IMR-90 (cell line): ENCODE results near the gene TM2D1. TPM values are rescaled to one million over a fixed set of nuclear protein-coding genes. Genes with fewer than 3 reads are reported as not detected.

Experiments
- ATAC-seq: fragments of 200-7000 bp; cut with Tn5 transposase; 2 replicates; pipeline ENCODE4 v1.9.1; 2020; ENCODE audit warnings: low read depth, mild to moderate bottlenecking, moderate library complexity
- BruUV-seq: library from RNA; stranded (reverse); fragments of 400-500 nt; replicated peaks from 2 replicates; lab custom pipeline; 2021; lab: Mats Ljungman, UMichigan
- CTCF ChIA-PET: fragments of 300-600 bp; formaldehyde crosslinking; extraction: SDS; loops from one replicate; lab custom pipeline; 2021; ENCODE audit warnings: antibody characterized with exemption; lab: Yijun Ruan, JAX
- POLR2A ChIA-PET: fragments of 300-600 bp; sonication (Branson Sonifier 250); formaldehyde crosslinking; loops from one replicate; lab custom pipeline; 2022; ENCODE audit warnings: antibody characterized with exemption; ENCODE audit not compliant: unreplicated experiment; lab: Charles Lee
- DNase-seq: peaks from one replicate; pipeline ENCODE4 v3.0.0; 2013
- H2AFZ ChIP-seq: replicated peaks from 2 replicates; pipeline ENCODE3; 2013; ENCODE audit warnings: low read length, mild to moderate bottlenecking; ENCODE audit not compliant: poor library complexity
- H2AK5ac ChIP-seq: 2 replicates; pipeline ENCODE4 v1.6.1; 2013; ENCODE audit warnings: low read depth, low read length, inconsistent platforms
- H2AK9ac ChIP-seq: replicated peaks from 2 replicates; pipeline ENCODE3; 2013; ENCODE audit warnings: mild to moderate bottlenecking, low read depth, low read length, moderate library complexity; ENCODE audit not compliant: poor library complexity
- H2BK120ac ChIP-seq: 2 replicates; pipeline ENCODE4 v1.6.1; 2013; ENCODE audit warnings: low read depth, low read length, inconsistent platforms
- H2BK15ac ChIP-seq: 3 replicates; pipeline ENCODE4 v1.6.1; 2013; ENCODE audit warnings: low read depth, low read length, inconsistent platforms
- H2BK20ac ChIP-seq: 2 replicates; pipeline ENCODE4 v1.6.1; 2013; ENCODE audit warnings: low read depth, mild to moderate bottlenecking, inconsistent platforms, low read length, moderate library complexity
- H2BK5ac ChIP-seq: 2 replicates; pipeline ENCODE4 v1.6.1; 2013; ENCODE audit warnings: mild to moderate bottlenecking, low read depth, low read length, inconsistent platforms; ENCODE audit not compliant: poor library complexity, severe bottlenecking
- H3K14ac ChIP-seq: replicated peaks from 2 replicates; pipeline ENCODE4 v1.6.1; 2013; ENCODE audit warnings: low read depth, low read length, inconsistent platforms
- H3K18ac ChIP-seq: 2 replicates; pipeline ENCODE4 v1.6.1; 2013; ENCODE audit warnings: low read depth, low read length, control low read depth
- H3K23ac ChIP-seq: 2 replicates; pipeline ENCODE4 v1.6.1; 2013; ENCODE audit warnings: low read depth, low read length, inconsistent platforms
- H3K27ac ChIP-seq: 2 replicates; pipeline ENCODE4 v1.5.1; 2013; ENCODE audit warnings: mild to moderate bottlenecking, control low read depth, low read length; ENCODE audit not compliant: insufficient read depth
- H3K27me3 ChIP-seq: 2 replicates; pipeline ENCODE4 v1.6.1; 2013; ENCODE audit warnings: low read length; ENCODE audit not compliant: control insufficient read depth, insufficient read depth
- H3K36me3 ChIP-seq: 2 replicates; pipeline ENCODE4 v1.6.1; 2013; ENCODE audit warnings: low read length, mixed read lengths; ENCODE audit not compliant: control insufficient read depth, insufficient read depth
- H3K4ac ChIP-seq: 2 replicates; pipeline ENCODE4 v1.6.1; 2013; ENCODE audit warnings: low read depth, low read length, inconsistent platforms
- H3K4me1 ChIP-seq: 2 replicates; pipeline ENCODE4 v1.6.1; 2013; ENCODE audit warnings: low read length, mixed read lengths; ENCODE audit not compliant: control insufficient read depth, insufficient read depth
- H3K4me2 ChIP-seq: 2 replicates; pipeline ENCODE4 v1.6.1; 2013; ENCODE audit warnings: low read depth, mild to moderate bottlenecking, control low read depth, low read length, moderate library complexity
- H3K4me3 ChIP-seq: 2 replicates; pipeline ENCODE4 v1.5.1; 2013; ENCODE audit warnings: low read depth, mild to moderate bottlenecking, control low read depth, low read length, moderate library complexity; ENCODE audit not compliant: insufficient read depth
- H3K56ac ChIP-seq: 2 replicates; pipeline ENCODE4 v1.6.1; 2013; ENCODE audit warnings: low read length, inconsistent platforms; ENCODE audit not compliant: insufficient read depth; ENCODE audit errors: extremely low read depth
- H3K79me1 ChIP-seq, 2 experiments: 2 replicates each; pipeline ENCODE4 v1.6.1; 2013; ENCODE audit warnings: low read length in 2 of 2, inconsistent platforms in 1 of 2, low read depth in 1 of 2
- H3K9ac ChIP-seq: 2 replicates; pipeline ENCODE4 v1.6.1; 2013; ENCODE audit warnings: low read depth, low read length, control low read depth
- H3K9me1 ChIP-seq: 2 replicates; pipeline ENCODE4 v1.6.1; 2013; ENCODE audit warnings: low read length, inconsistent platforms; ENCODE audit not compliant: insufficient read depth
- H3K9me3 ChIP-seq: 2 replicates; pipeline ENCODE4 v1.6.1; 2013; ENCODE audit warnings: low read length; ENCODE audit not compliant: control insufficient read depth, insufficient read depth
- H4K20me1 ChIP-seq: 2 replicates; pipeline ENCODE4 v1.6.1; 2013; ENCODE audit warnings: low read length, inconsistent platforms; ENCODE audit not compliant: insufficient read depth
- H4K5ac ChIP-seq: 2 replicates; pipeline ENCODE4 v1.6.1; 2013; ENCODE audit warnings: mild to moderate bottlenecking, low read depth, low read length, control low read depth
- H4K8ac ChIP-seq, 2 experiments: 2 replicates each; pipeline ENCODE4 v1.6.1; 2013; ENCODE audit warnings: low read depth in 2 of 2, low read length in 2 of 2, control low read depth in 1 of 2, inconsistent platforms in 1 of 2
- H4K91ac ChIP-seq: 2 replicates; pipeline ENCODE4 v1.6.1; 2013; ENCODE audit warnings: low read depth, low read length, inconsistent platforms; ENCODE audit not compliant: insufficient read depth
- MXI1 ChIP-seq: IDR thresholded peaks from 2 replicates; pipeline ENCODE4 v1.6.1; 2012; ENCODE audit warnings: low read depth, mild to moderate bottlenecking, low read length, moderate library complexity, borderline replicate concordance
- WGBS, 2 experiments: methylation state at CpG; one replicate each; pipeline versions ENCODE4 v1.1.5 to v1.1.7; 2013; ENCODE audit warnings: missing lambda C conversion rate in 2 of 2; ENCODE audit not compliant: insufficient read length in 1 of 2; ENCODE audit errors: extremely low coverage in 2 of 2; 5-methylcytosine and 5-hydroxymethylcytosine counted together
- dilution Hi-C: fragments of 300-500 bp; cut with HindIII; formaldehyde crosslinking; loops from one replicate; pipeline ENCODE4 v1.14.3; 2018; ENCODE audit warnings: low sequenced_read_pairs; ENCODE audit not compliant: unreplicated experiment
- in situ Hi-C: fragments of 300-500 bp; cut with MboI; formaldehyde crosslinking; loops from 3 replicates; pipeline ENCODE4 v1.14.3; 2019; ENCODE audit warnings: low sequenced_read_pairs, inconsistent platforms, mixed read lengths
- intact Hi-C: fragments of 100-400 bp; cut with micrococcal nuclease; formaldehyde crosslinking; loops from 2 replicates; pipeline ENCODE4 v1.10.0; 2022
- polyA plus RNA-seq, 3 experiments: library from polyadenylated mRNA; depleted of rRNA; stranded (reverse); fragments of >200 nt; gene quantifications; 2 replicates each; pipeline ENCODE4 v1.2.3, GENCODE V29; 2012; ENCODE audit warnings: low replicate concordance in 1 of 3
- total RNA-seq: library from RNA; depleted of rRNA; stranded (reverse); fragments of >200 nt; gene quantifications from 2 replicates; pipeline ENCODE4 v1.2.3, GENCODE V29; 2012
- TF ChIP-seq, protein P1 (sequence below): conservative IDR thresholded peaks from 2 replicates; pipeline ENCODE4 v1.5.1; 2012; ENCODE audit warnings: mild to moderate bottlenecking, low read depth, low read length, improper control_type of control experiment
- TF ChIP-seq, protein P2 (sequence below): fragments of 150-350 bp; IDR thresholded peaks from 2 replicates; pipeline ENCODE4 v1.6.1; 2016; ENCODE audit warnings: low read depth, mild to moderate bottlenecking, low read length, moderate library complexity, borderline replicate concordance

The TM2D1 gene
- total and polyA plus RNA-seq, 2 of the 4 experiments (the other 2 are of a cell fraction), result 14.3 to 32.7 TPM

DNA sequence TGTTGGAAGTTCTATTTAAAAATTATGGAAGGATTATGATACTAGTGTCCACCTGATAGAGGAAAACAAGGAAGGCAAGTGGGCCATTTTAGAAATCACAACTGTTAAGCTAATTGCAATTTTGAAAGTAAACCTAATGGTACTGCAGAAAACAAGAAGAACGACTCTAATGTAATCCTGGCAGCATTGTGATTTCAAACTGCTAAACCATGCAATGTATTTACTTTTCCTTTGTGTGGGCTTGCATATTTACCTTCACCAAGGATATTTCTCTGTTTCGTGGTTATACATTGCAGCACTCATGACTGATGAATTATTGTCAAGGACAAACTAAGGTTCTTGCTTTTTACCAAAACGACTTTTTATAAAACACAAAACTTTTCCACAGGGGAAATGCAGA is 88.1 kb downstream of the TM2D1 start:
- ATAC-seq (no peak), DNase-seq (no peak)
- no peak overlapping the region for H4K5ac ChIP-seq
- CTCF ChIA-PET, result no interaction called here
- POLR2A ChIA-PET, result no interaction called here
- TF ChIP-seq, protein P1, sequence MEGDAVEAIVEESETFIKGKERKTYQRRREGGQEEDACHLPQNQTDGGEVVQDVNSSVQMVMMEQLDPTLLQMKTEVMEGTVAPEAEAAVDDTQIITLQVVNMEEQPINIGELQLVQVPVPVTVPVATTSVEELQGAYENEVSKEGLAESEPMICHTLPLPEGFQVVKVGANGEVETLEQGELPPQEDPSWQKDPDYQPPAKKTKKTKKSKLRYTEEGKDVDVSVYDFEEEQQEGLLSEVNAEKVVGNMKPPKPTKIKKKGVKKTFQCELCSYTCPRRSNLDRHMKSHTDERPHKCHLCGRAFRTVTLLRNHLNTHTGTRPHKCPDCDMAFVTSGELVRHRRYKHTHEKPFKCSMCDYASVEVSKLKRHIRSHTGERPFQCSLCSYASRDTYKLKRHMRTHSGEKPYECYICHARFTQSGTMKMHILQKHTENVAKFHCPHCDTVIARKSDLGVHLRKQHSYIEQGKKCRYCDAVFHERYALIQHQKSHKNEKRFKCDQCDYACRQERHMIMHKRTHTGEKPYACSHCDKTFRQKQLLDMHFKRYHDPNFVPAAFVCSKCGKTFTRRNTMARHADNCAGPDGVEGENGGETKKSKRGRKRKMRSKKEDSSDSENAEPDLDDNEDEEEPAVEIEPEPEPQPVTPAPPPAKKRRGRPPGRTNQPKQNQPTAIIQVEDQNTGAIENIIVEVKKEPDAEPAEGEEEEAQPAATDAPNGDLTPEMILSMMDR, result no peak
- TF ChIP-seq MXI1, result no peak
- TF ChIP-seq, protein P2, sequence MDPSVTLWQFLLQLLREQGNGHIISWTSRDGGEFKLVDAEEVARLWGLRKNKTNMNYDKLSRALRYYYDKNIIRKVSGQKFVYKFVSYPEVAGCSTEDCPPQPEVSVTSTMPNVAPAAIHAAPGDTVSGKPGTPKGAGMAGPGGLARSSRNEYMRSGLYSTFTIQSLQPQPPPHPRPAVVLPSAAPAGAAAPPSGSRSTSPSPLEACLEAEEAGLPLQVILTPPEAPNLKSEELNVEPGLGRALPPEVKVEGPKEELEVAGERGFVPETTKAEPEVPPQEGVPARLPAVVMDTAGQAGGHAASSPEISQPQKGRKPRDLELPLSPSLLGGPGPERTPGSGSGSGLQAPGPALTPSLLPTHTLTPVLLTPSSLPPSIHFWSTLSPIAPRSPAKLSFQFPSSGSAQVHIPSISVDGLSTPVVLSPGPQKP, result no peak
- H2BK15ac ChIP-seq, result no peak overlapping the region
- no peak overlapping the region for H2BK120ac ChIP-seq
- H4K20me1 ChIP-seq, result no peaks in the 10 kb centered on the region
- WGBS, 2 experiments, result no CpG with 5 or more reads among the region's 3 CpGs
- H2BK20ac ChIP-seq, result no peak overlapping the region
- H3K9me3 ChIP-seq, result no peaks in the 10 kb centered on the region
- no peaks in the 10 kb centered on the region for H3K4me1 ChIP-seq
- no peak overlapping the region for H3K14ac ChIP-seq
- H2BK5ac ChIP-seq, result no peak overlapping the region
- H2AK9ac ChIP-seq, result no peak overlapping the region
- no peak overlapping the region for H3K18ac ChIP-seq
- no peaks in the 10 kb centered on the region for H3K36me3 ChIP-seq
- BruUV-seq, result no TSS peak
- intact Hi-C loops (no loop called here), in situ Hi-C loops (no loop called here), dilution Hi-C loops (no loop called here)
- H3K56ac ChIP-seq, result no peak overlapping the region
- H3K4me2 ChIP-seq, result no peak overlapping the region
- H3K79me1 ChIP-seq, result no peaks in the 10 kb centered on the region
- H3K4me3 ChIP-seq, result no peak overlapping the region
- H3K9me1 ChIP-seq, result no peaks in the 10 kb centered on the region
- H3K27ac ChIP-seq, result no peak overlapping the region
- H4K91ac ChIP-seq, result no peak overlapping the region
- no peaks in the 10 kb centered on the region; the same call in 1 of the 2 replicates for H3K27me3 ChIP-seq
- no peak overlapping the region for H3K9ac ChIP-seq
- H3K4ac ChIP-seq, result no peak overlapping the region
- no peak overlapping the region for H2AK5ac ChIP-seq
- no peak overlapping the region for H4K8ac ChIP-seq
- H2AFZ ChIP-seq, result no peak overlapping the region
- no peak overlapping the region for H3K23ac ChIP-seq
